Endothelial cell (in vitro differentiated cells): ENCODE results near the gene IL12RB2. TPM values are rescaled to one million over a fixed set of nuclear protein-coding genes. Genes with fewer than 3 reads are reported as not detected.

Experiments
- DNase-seq: peaks from one replicate; pipeline ENCODE4 v3.0.0; 2021; ENCODE audit warnings: low spot score
- H3K27ac Mint-ChIP-seq: one replicate; pipeline ENCODE4 v1.8.0; 2021; ENCODE audit warnings: mixed read lengths, inconsistent platforms; ENCODE audit not compliant: unreplicated experiment
- H3K27me3 Mint-ChIP-seq: one replicate; pipeline ENCODE4 v1.8.0; 2021; ENCODE audit warnings: mild to moderate bottlenecking, moderate library complexity, mixed read lengths, inconsistent platforms; ENCODE audit not compliant: unreplicated experiment
- H3K36me3 Mint-ChIP-seq: one replicate; pipeline ENCODE4 v1.8.0; 2021; ENCODE audit warnings: mild to moderate bottlenecking, low read depth, mixed read lengths, inconsistent platforms; ENCODE audit not compliant: unreplicated experiment
- H3K4me1 Mint-ChIP-seq: one replicate; pipeline ENCODE4 v1.8.0; 2021; ENCODE audit warnings: mild to moderate bottlenecking, mixed read lengths, inconsistent platforms; ENCODE audit not compliant: unreplicated experiment
- H3K4me3 Mint-ChIP-seq: one replicate; pipeline ENCODE4 v1.8.0; 2021; ENCODE audit warnings: mild to moderate bottlenecking, mixed read lengths, inconsistent platforms; ENCODE audit not compliant: unreplicated experiment
- H3K9me3 Mint-ChIP-seq: one replicate; pipeline ENCODE4 v1.8.0; 2021; ENCODE audit warnings: mixed read lengths, inconsistent platforms; ENCODE audit not compliant: unreplicated experiment
- total RNA-seq: library from RNA; stranded (reverse); fragmentation: NEBNext Ultra II Directional; extraction: Animal tissue kit (Norgen Biotek cat#: 25700); gene quantifications from one replicate; pipeline ENCODE4 v1.2.1, GENCODE V29; 2021; ENCODE audit not compliant: unreplicated experiment
- TF ChIP-seq, protein P1 (sequence below): fragments of 200-600 bp; sonication (generic); IDR thresholded peaks from one replicate; pipeline ENCODE4 v1.5.0; 2021; ENCODE audit warnings: antibody characterized with exemption; ENCODE audit not compliant: unreplicated experiment

Gene IL12RB2
- total RNA-seq, 1 donor from 2014 or later: 0.36 TPM

DNA sequence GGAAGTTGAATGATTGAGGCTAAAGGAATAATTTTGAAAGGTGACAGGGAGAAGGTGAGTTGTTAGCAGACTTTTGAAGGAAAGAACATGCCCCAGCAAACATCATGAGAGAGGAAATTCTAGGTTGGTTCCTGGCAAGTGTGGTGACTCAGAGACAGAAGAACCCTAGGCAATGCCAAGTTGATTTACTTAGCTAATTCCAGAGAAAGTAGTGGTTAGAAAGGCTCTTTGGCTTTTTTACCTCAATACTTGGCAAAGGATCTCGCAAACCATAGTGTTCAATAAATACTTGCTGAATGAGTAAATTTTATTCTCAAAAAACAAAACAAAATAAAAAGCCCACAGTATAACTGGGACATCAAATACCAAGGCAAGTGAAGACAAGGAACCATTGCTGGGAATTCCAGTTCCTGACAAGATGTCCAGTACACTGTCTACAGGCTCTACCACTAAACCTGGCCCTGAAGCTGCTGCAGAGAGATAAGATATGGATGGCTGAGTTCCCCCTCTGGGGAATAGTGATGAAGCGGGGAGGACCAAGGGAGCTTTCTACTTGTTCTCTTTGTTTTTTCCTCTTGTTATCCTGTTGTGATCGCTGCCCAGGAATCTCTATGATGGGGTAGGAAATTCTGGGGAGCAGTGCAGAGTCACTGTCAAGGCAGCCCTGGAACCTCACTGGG is 48.2 kb downstream of the IL12RB2 start:
- H3K27ac Mint-ChIP-seq: no peak overlapping the region
- TF ChIP-seq, protein P1, sequence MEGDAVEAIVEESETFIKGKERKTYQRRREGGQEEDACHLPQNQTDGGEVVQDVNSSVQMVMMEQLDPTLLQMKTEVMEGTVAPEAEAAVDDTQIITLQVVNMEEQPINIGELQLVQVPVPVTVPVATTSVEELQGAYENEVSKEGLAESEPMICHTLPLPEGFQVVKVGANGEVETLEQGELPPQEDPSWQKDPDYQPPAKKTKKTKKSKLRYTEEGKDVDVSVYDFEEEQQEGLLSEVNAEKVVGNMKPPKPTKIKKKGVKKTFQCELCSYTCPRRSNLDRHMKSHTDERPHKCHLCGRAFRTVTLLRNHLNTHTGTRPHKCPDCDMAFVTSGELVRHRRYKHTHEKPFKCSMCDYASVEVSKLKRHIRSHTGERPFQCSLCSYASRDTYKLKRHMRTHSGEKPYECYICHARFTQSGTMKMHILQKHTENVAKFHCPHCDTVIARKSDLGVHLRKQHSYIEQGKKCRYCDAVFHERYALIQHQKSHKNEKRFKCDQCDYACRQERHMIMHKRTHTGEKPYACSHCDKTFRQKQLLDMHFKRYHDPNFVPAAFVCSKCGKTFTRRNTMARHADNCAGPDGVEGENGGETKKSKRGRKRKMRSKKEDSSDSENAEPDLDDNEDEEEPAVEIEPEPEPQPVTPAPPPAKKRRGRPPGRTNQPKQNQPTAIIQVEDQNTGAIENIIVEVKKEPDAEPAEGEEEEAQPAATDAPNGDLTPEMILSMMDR: no peak

DNA sequence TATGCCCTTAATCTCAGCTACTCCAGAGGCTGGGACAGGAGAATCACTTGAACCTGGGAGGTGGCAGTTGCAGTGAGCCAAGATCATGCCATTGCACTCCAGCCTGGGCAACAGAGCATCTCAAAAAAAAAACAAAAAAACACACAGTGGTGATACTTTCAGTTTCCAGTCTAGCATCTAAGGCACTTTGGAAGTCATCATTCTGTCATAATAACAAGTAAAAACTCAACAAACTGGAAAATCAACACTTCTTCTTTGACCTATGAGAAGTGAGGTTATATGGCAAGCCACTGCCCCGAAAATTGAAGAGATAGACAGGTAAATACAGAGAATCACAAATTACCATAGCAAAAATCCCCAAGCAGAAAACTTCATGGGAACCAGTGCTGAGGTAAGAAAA is 51.9 kb downstream of the IL12RB2 start:
- Mint-ChIP-seq H3K27me3 (peaks cover 4% of the 10 kb centered on the region), H3K36me3 (no peaks in the 10 kb centered on the region), H3K4me1 (peaks cover 8% of the 10 kb centered on the region), H3K27ac (no peak overlapping the region), H3K4me3 (no peak overlapping the region), H3K9me3 (no peaks in the 10 kb centered on the region)
- TF ChIP-seq, protein P1: no peak
- no peak for DNase-seq

More for the DNA sequence above, 48.2 kb downstream of the IL12RB2 start:
- Mint-ChIP-seq H3K9me3 (no peaks in the 10 kb centered on the region), H3K36me3 (no peaks in the 10 kb centered on the region), H3K4me3 (no peak overlapping the region), H3K27me3 (no peaks in the 10 kb centered on the region), H3K4me1 (peaks cover 8% of the 10 kb centered on the region)
- DNase-seq: no peak

- TF ChIP-seq, protein P1: no peak
- H3K4me1 Mint-ChIP-seq: no peaks in the 10 kb centered on the region
- no peak overlapping the region for H3K4me3 Mint-ChIP-seq
- H3K36me3 Mint-ChIP-seq: no peaks in the 10 kb centered on the region
- H3K27me3 Mint-ChIP-seq: peaks cover 4% of the 10 kb centered on the region
- DNase-seq: no peak
- H3K27ac Mint-ChIP-seq: no peak overlapping the region
- H3K9me3 Mint-ChIP-seq: no peaks in the 10 kb centered on the region
Measured at GRCh38 chr1:67361641-67362040, 54.0 kb downstream of the IL12RB2 start.

DNA sequence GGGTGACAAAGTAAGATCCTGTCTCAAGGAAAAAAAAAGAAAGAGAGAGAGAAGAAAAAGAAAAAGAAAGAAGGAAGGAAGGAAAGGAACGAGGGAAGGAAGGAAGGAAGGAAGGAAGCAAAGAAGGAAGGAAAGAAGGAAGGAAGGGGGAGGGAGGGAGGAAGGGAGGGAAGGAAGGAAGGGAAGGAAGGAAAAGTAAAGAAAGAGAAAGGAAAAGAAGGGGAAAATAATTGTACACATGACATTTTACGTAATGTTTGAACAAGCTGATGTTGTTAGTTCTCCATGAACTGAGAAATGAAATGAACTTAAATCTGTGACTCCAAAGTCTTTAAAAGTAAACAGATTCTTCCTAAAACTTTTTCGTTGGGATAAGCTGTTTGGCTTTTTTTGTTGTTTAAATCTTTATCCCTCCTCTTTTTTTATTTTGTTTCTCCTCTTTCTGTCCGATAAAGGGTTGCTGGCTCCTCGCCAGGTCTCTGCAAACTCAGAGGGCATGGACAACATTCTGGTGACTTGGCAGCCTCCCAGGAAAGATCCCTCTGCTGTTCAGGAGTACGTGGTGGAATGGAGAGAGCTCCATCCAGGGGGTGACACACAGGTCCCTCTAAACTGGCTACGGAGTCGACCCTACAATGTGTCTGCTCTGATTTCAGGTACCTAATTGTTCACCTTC is 59.8 kb downstream of the IL12RB2 start:
- no peaks in the 10 kb centered on the region for H3K27me3 Mint-ChIP-seq
- no peaks in the 10 kb centered on the region for H3K4me1 Mint-ChIP-seq
- no peak overlapping the region for H3K4me3 Mint-ChIP-seq
- no peak overlapping the region for H3K27ac Mint-ChIP-seq
- DNase-seq: no peak
- no peaks in the 10 kb centered on the region for H3K36me3 Mint-ChIP-seq
- H3K9me3 Mint-ChIP-seq: no peaks in the 10 kb centered on the region
- TF ChIP-seq, protein P1: no peak

DNA sequence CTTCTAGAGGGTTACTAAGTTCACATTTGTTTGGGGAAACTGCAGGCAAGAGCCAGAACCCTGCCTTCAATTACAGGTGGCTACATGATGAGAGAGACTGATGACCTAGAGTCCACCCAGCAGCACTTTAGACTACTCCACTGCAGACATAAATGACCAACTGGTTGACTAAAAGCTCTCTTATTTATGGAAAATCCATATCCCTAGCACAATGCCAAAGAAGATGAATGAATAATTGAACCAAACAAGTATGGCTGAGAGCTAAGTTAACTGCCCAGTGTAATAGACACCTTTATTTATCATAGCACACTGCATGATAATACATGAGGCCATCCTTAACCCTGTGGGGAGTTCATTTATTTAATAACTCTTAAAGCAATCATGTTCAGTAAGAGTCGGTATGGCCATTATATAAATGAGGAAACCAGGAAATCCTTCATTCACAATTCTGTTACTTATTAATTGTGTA is 60.4 kb downstream of the IL12RB2 start:
- TF ChIP-seq, protein P1: no peak
- no peak for DNase-seq
- Mint-ChIP-seq H3K4me1 (no peaks in the 10 kb centered on the region), H3K9me3 (no peaks in the 10 kb centered on the region), H3K27me3 (no peaks in the 10 kb centered on the region), H3K4me3 (no peak overlapping the region), H3K27ac (no peak overlapping the region), H3K36me3 (no peaks in the 10 kb centered on the region)
